Brain pericyte (primary cell): Measurements from ENCODE around the gene CLMN.

Experiments used
- DNase-seq: peaks from one replicate; pipeline ENCODE4 v3.0.0-alpha.2; 2012; ENCODE audit warnings: low read depth, low spot score

Gene CLMN

GRCh38 chr14:95345032-95345431 lies 25.3 kb upstream of the CLMN start:
- no peak for DNase-seq

- DNase-seq, result no peak
These were observed 24.8 kb upstream of the CLMN start for GRCh38 chr14:95344536-95344935.

DNA sequence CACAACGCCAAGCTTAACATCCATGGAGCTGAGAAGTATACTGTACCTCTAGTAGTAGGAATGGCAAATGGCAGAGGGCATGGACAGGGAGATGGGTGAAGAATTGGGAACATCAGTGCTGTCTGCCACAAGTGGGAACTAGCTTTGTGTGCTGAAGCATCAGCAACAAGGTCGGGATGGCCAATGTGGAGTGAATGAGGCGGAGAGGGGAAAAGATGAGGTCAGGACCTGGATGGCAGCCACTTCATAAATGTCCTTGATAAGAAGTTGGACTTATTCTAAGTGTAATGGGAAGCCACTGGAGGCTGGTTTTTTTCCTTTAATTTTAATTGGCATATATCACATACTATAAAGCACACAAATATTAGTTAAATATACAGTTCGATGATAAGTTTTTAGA lies 21.9 kb upstream of the CLMN start:
- no peak for DNase-seq

GRCh38 chr14:95341115-95341514 lies 21.4 kb upstream of the CLMN start:
- DNase-seq, result no peak

DNA sequence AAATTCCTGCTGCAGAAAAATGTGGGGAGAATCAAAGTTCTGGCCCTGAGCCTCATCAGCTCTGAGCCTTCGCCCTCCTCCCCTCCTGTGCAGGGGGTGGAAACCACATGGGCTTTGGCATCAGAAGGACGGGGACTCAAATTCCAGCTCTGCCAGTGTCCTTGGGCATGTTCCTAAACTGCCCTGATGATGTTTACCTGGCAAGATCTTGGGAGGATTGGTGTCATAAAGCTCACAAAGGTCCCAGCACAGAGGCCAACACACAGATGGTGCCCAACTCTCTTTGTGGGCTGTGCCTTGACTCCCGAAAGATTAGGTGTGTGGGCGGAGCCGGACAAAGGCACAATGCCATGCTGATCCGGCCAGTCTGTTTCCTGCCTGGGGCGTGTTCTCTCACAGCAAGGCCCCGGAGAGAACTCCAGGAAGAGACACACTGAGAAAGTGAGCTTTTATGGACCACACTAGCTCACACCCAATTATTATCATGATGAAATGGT lies 20.5 kb upstream of the CLMN start:
- no peak for DNase-seq

- DNase-seq, result no peak
These were observed 19.7 kb upstream of the CLMN start for GRCh38 chr14:95339301-95339865.

DNA sequence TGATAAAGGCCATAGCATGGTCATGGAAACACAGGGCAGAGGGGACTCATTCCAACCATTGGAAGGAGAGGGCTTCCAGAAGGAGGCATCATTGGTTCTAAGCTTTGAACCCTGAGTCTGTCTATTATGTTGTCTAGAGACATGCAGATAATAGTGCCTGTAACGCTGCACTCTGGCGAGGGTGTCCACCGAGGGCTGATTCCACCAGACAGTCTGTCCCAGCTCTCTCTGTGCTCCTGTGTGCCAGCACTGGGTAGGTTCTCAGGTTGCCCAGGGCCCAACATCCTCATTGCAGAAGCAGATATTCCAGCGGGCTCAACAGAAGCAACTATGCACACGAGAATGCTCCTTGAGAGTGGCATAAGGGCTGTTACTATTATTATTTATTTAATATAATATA lies 18.7 kb upstream of the CLMN start:
- DNase-seq, result no peak

- no peak for DNase-seq
These were observed 17.4 kb upstream of the CLMN start for GRCh38 chr14:95337041-95337595.

DNA sequence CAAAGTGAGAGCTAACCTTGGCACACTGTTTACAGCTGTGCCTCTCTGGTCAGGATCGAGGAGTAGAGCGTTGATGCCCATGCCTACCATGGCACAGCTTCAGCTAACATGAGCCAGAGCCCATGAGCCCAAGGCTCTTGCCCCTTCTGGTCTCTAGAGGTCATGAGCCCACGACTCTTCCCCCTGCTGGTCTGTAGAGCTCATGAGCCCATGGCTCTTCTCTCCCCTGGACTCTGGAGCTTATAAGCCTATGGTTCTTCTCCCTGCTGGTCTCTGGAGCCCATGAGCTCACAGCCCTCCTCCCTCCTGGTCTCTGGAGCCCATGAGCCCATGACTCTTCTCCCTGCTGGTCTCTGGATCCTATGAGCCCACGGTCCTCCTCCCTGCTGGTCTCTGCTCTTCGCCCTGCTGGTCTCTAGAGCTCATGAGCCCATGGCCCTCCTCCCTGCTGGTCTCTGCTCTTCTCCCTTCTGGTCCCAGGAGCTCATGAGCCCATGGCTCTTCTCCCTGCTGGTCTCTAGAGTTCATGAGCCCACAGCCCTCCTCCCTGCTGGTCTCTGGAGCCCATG lies 16.6 kb upstream of the CLMN start:
- no peak for DNase-seq

- no peak for DNase-seq
These were observed 15.4 kb upstream of the CLMN start for GRCh38 chr14:95335071-95335470.

DNA sequence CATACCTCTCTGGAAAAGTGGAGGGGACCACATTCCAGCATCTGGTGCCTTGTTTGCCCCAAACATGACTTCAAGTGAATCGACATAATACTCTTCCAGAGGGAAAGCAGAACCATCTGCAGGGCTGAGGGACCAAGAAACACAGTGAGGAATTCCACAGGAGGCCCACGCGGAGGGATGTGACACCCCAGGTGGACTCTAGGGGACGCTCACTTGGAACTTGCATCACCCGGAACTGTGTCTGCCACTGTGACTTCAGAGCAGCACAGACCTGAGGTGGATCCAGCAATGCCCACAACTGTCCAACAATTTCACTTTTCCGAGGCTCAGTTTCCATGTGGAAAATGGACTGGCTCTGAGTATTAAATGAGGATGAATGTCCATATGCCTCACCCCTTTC lies 14.3 kb upstream of the CLMN start:
- no peak for DNase-seq

DNA sequence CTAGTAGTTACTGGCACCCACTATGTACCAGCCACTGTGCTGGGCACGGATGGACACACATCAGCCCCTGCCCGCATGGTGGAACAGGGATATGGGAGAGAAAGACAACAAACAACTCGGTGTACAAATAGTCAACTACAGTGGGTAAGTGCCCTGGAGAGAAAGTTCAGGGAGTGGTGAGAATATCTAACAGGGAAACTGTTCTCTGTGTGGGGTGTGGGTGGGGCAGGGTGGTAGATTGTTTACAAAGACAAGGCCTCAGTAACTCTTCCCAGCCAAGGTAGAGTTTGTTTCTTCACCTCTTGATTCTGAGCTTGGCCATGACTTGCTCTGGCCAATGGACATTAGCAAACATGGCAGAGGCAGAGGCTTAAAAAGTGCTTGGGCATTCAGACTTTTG lies 12.9 kb upstream of the CLMN start:
- DNase-seq, result no peak

GRCh38 chr14:95331708-95332408 lies 12.2 kb upstream of the CLMN start:
- no peak for DNase-seq

DNA sequence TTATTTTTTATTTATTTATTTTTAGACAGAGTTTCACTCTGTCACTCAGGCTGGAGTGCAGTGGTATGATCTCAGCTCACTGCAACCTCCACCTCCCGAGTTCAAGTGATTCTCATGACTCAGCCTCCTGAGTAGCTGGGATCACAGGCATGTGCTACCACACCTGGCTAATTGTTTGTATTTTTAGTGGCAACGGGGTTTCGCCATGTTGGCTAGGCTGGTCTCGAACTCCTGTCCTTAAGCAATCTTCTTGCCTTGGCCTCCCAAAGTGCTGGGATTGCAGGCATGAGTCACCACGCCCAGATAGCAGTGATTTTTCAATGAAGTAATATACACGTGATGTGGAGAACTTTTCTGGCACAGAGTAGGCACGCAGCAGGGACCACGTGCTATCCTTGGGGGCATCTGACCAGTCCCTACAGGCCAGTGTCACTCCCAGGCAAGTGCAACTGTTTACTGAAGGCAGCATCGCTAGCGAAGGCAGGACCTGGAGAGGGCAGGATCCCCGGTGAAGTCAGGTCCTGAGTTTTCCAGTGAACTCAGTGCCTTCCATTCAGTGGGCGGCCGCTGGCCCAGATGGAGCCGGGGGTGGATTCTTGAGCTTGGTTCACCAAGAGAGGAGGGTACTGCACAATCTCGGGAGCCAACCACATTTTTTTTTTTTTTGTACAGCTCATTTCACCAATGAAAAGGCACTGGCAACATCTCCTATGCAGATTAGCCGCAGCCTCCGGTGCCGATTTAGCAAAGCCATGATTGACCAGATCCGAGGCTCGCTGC lies 11.1 kb upstream of the CLMN start:
- no peak for DNase-seq

DNA sequence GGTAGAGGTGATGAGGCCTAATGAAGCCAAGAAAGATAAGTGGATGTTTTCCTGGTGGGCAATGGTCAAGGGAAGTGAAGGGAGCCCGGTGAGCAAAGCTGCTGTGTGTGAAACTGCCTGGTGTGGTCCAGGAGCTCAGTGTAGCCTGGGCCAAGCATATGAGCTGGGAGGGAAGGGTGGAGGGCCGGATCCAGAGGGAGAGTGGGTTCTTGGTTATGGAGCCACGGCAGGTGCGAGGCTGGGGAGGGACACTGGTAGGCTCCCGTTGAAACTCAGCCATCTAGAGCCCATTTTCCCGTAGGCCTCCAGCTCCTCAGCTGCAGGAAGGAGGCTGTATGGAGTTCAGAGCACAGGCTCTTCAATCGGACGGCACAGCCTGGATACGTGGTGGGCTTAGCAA lies 10.2 kb upstream of the CLMN start:
- DNase-seq, result no peak

DNA sequence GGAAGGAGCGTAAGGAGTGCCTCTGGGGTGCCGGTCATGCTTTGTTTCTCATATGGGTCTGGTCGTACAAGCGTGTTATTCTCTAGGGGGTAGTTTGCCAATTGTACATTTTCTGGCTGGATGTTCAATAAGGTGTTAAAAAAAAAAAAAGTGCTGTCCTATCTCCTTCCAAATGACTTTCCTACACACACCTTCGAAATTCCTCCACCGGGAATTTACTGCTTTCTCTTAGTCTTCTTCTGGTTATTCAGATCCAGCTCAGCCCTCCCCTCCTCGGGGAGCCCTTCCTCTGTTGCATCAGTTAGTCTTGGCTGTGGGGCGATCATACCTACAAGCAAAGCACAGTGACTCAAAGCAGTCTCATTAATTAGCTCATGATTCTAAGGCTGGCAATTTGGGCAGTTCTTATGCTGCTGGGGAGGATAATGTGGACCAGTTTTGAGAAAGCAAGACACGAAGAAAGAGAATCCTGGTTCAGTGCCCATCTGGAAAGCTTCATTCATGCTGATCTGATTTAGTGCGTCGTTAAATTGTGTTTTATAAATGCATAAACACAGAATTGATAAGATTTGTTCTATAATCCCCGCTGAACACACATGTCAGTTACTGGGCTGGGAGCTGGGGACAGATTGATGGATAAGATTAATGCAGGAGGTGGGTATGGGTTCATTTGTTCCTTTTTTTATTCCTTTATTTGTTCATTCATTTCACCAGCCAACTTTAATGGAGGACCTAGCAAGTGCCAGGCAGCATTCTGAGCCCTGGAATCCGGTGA lies 9.2 kb upstream of the CLMN start:
- DNase-seq, result no peak

- no peak for DNase-seq
These were observed 8.1 kb upstream of the CLMN start for GRCh38 chr14:95327558-95328374.

- DNase-seq, result no peak
These were observed 7.3 kb upstream of the CLMN start for GRCh38 chr14:95326987-95327386.

GRCh38 chr14:95323917-95324316 lies 4.2 kb upstream of the CLMN start:
- DNase-seq, result no peak

DNA sequence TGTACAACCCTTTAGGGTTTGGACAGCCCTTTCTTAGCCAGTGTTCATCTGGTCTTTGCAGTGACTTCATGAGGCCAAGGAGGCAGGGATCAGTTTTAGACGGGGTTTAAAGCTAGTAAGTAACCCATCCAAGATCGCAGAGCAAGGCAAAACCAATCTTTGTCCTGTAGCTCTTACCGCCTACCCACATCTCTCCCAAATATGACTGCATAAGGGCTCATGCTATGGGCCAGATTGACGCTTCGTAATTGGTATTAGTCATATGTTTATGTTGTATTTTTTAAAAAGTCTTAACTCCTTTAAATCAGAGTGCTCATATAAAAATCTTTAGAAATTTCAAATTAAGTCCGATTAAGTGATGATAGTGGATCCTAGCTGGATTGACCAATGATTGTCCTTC lies 3.7 kb upstream of the CLMN start:
- no peak for DNase-seq

- DNase-seq, result no peak
These were observed 2.9 kb upstream of the CLMN start for GRCh38 chr14:95322651-95323050.
